K562 (cell line): Measurements from ENCODE around the gene PLA2G2C.

ENCODE experiments used
- MCM3 ChIP-seq: fragments of 450-650 bp; IDR thresholded peaks from 2 replicates; pipeline ENCODE4 v1.6.1; 2016
- NELFE ChIP-seq: IDR thresholded peaks from 2 replicates; pipeline ENCODE4 v1.6.1; 2011; ENCODE audit warnings: mild to moderate bottlenecking; ENCODE audit not compliant: insufficient read depth, insufficient read length
- PHF8 ChIP-seq: fragments of 200-600 bp; sonication (generic); IDR thresholded peaks from 2 replicates; pipeline ENCODE4 v1.6.1; 2012; ENCODE audit warnings: mixed run types, mild to moderate bottlenecking, inconsistent platforms, low read length, moderate library complexity, borderline replicate concordance
- ZNF408 ChIP-seq: fragments of 250-450 bp; sonication (Bioruptor Pico); IDR thresholded peaks from 2 replicates; pipeline ENCODE4 v1.4.0; 2020; ENCODE audit warnings: low read depth, mild to moderate bottlenecking, moderate library complexity
- ZZZ3 ChIP-seq: fragments of 450-650 bp; IDR thresholded peaks from 2 replicates; pipeline ENCODE4 v1.6.1; 2016; ENCODE audit warnings: antibody characterized with exemption, mild to moderate bottlenecking, moderate library complexity

- TF ChIP-seq ZZZ3 (no peak), PHF8 (no peak), NELFE (no peak), MCM3 (no peak), ZNF408 (no peak)
Observed at GRCh38 chr1:20223551-20224419, 37.5 kb upstream of the PLA2G2C start.
